ENCODE data around the gene MCRIP1. TPM values are rescaled to one million over a fixed set of nuclear protein-coding genes. Genes with fewer than 3 reads are reported as not detected.

MCRIP1 gene
- total RNA-seq, 4 donors from 2014 or later, result 49.6 to 78.5 (median 57.2) TPM

DNA sequence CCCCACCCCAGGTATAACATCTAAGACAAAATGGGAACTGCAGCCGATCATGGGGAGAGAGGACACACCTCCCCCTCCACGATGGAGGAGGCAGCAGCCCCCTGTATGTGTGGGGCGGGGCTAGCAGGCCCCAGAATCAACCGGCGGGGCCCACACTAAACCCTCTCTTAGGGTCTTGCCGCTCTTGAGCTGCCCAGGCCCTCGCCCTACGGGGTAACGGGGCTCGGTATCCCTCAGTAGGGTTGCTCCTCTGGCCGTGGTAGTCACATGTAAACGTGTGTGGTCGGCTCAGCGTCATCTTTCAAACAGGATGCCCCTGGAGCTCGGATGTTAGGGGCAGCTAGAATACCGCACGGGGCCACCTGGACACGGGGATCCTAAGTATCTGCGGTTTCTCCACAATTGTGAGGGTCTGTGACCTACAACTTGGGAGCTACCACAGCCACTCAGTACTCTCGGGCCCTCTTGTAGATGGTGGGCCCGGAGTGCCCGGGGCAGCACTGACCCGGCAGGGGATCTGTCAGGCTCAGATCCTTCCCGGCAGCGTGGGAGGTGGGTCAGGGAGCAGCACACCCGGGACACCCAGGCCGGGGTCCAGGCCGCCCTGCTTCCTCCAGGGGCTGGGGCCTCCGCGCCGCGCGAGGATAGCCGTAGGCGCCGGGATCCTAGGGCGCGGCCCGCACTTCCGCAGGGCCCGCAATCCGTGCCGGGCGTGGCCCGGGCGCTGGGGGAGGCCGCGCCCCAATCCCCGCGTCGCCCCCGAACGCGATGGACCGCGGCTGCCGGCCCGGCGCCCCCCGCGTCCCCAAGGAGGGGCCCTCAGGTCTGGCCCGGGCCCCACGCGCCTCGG lies 37.3 kb upstream of the MCRIP1 start:
- TF ChIP-seq, protein P1, sequence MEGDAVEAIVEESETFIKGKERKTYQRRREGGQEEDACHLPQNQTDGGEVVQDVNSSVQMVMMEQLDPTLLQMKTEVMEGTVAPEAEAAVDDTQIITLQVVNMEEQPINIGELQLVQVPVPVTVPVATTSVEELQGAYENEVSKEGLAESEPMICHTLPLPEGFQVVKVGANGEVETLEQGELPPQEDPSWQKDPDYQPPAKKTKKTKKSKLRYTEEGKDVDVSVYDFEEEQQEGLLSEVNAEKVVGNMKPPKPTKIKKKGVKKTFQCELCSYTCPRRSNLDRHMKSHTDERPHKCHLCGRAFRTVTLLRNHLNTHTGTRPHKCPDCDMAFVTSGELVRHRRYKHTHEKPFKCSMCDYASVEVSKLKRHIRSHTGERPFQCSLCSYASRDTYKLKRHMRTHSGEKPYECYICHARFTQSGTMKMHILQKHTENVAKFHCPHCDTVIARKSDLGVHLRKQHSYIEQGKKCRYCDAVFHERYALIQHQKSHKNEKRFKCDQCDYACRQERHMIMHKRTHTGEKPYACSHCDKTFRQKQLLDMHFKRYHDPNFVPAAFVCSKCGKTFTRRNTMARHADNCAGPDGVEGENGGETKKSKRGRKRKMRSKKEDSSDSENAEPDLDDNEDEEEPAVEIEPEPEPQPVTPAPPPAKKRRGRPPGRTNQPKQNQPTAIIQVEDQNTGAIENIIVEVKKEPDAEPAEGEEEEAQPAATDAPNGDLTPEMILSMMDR (IDR thresholded peaks at IDR 0.05), result no peak
- ATAC-seq (ENCODE audit: low FRiP score), result no peak
- peak; percentile 42 for DNase-seq (ENCODE audit: low spot score)

DNA sequence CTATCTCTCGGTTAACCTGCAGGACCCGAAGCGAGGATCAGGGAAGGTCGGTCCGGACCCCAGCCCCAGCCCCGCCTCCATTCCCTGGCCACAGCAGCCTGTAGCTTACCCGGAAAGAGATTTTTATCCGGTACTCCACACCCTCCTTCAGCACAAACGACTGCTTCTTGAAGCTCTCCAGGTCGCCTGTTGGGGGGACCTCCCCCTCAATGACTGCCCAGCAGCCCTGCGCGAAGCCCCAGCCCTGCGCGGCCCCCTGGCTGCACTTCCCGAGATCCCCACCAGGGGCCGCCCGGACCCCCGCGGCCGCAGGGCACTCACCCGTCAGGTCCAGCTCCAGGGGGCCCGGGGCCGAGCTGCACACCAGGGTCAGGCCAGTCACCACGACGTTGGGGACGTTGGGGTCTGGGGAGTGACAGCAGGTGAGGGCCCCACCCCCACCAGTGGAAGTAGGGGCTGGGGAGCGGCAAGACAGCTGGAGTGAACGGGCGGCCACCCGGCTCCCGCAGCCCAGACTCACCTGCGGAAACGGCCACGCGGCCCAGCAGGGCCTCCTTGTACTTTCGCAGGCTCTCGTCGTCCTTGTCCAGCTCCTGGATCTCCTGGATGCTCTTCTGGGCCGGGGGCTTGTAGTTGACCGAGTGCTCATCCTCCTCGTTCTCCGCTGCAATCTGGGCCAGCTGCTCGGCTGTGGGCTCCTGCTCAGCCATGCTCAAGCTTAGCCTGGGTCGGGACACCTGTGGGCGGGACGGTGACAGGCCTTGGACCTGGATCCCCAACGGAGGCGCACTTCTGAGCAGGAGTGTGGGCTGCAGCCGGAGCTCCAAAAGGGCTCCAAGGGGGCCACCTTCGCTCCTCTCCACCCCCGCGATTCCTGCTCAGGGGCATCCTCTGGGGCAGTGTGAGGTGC lies 36.4 kb upstream of the MCRIP1 start:
- ATAC-seq (ENCODE audit: low FRiP score), result no peak
- no peak for DNase-seq (ENCODE audit: low spot score)
- TF ChIP-seq, protein P1 (IDR thresholded peaks at IDR 0.05), result peak in 2 of 3 donors; percentile 66 to 88

DNA sequence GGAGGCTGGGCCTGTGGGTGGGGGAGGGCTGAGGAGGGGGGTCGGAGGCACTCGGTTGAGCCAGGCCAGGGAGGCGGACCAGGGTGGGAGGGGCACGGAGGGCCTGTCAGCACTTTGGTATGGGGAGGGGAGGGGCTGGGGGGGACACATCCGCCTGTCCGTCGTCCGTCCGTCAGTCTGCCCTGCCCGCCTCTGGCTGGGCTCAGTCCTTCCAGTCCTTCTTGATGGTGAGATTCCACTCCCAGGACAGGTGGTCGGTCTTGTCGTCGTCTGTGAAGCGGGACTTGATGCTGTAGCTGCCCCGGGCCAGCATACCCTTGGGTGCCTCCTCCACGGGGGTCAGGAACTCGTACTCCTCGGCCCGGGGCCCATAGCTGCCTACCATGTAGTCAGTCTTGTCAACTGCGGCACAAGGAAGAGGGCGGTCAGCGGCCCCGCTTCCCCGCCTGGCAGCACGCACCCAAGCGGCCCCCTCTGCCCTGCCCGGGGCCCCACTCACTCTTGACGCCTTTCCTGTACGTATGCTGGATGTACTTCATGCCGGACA lies 35.7 kb upstream of the MCRIP1 start:
- DNase-seq (ENCODE audit: low spot score) (no peak), ATAC-seq (ENCODE audit: low FRiP score) (peak; percentile 15)
- TF ChIP-seq, protein P1 (IDR thresholded peaks at IDR 0.05), result no peak

DNA sequence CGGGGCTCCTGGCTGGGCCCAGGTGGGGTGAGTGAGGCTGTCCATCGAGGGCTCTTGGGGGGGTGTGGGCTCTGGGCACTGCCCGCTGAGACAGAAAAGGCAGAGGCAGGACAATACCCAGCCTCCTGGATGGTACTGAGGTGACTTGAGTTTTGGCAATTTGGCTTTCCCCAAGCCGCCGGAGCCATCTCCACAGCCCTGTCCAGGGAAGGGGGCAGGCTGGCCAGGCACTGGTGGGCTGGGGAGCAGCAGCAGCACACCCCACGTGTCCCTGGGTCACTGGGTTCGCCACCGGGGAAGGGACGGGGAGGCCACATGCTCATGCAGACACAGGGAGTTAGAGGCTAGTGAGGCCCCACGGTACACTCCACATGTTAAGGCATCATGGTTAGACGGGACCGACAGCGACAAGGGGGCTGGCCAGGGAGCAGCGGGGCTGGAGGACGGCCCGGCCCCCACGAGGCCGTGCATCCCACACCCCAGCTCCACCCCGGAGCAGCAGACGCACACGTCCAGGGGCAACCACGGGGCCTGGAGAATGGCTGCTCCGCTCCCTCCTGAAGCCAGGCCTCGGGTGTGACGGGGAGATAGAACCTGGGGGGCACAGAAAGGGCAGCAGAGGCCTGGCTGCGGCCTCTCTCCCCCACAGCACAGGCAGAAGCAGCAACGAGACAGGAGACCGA lies 35.0 kb upstream of the MCRIP1 start:
- TF ChIP-seq, protein P1 (IDR thresholded peaks at IDR 0.05), result no peak
- no peak for DNase-seq (ENCODE audit: low spot score)
- no peak for ATAC-seq (ENCODE audit: low FRiP score)

DNA sequence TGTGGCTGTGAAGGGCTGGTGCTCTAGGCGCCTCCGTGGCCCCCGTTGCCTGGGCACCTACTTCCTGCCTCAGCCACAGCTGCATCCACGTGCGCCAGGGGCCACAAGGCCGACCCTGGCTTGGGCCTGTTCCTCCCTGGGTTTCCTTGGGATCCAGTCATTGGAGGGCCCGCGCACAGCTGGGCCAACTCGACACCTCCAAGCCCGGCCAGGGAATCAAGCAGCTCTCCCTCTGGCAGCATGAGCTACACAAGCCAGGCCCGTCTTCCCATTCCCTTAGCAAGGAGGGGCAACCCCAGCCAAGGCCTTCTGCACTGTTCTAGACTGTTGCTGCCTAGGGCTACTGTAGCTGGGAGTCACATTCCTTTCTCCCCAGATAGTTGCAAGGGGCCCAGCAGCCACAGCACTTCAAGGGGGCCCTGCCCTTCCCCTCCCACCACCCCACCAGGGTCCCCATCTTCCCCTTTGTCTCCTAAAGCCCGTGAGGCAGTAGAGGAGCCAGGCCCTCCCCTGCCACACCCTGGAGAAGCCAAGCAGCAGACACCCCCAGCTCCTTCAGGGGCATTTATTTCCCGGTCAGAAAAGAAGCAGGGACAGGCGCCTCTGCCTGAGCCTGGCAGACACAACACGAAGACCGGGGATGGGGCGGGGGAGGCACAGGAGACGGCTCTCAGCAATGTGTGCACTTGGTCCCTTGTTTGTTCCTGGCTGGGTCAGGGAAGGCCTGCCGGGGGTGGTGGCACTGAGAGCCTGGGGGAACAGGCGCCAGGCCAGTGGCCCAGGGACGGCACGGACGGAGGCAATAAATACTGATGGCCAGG lies 34.3 kb upstream of the MCRIP1 start:
- ATAC-seq (ENCODE audit: low FRiP score), result no peak
- TF ChIP-seq, protein P1 (IDR thresholded peaks at IDR 0.05), result no peak
- DNase-seq (ENCODE audit: low spot score), result no peak

Data from omental fat pad (tissue), 4 donors.